ENCODE data around the gene ROBO1.

GRCh38 chr3:79453600-79453999, 314.2 kb downstream of the ROBO1 start:
- TF ChIP-seq POLR2A (IDR thresholded peaks at IDR 0.05; ENCODE audit: low read depth, low read length) (no peak), TAF1 (IDR thresholded peaks at IDR 0.05; ENCODE audit: borderline replicate concordance, low read depth, low read length) (no peak)

Data from GM12892 (cell line).